OCI-LY1 (cell line): ENCODE data around the gene ZFYVE28.

Experiments used
- CTCF ChIP-seq: fragments of 200-600 bp; sonication (generic), shearing (Covaris generic); IDR thresholded peaks from 2 replicates; pipeline ENCODE4 v1.5.1; 2017; ENCODE audit warnings: mild to moderate bottlenecking, antibody characterized with exemption, low read length, moderate library complexity, mixed read lengths
- EZH2 ChIP-seq: fragments of 200-600 bp; sonication (generic), shearing (Covaris generic); IDR thresholded peaks from 2 replicates; pipeline ENCODE4 v1.8.0; 2017; ENCODE audit warnings: borderline replicate concordance, mixed run types, mild to moderate bottlenecking, antibody characterized with exemption, low read length, moderate library complexity, mixed read lengths

- TF ChIP-seq CTCF (no peak), EZH2 (no peak)
Observed at GRCh38 chr4:2415213-2415612, 3.2 kb downstream of the ZFYVE28 start.
